HEK293 (cell line): Measurements from ENCODE around the gene PIBF1.

Source experiments
- AEBP2 ChIP-seq: fragments of 450-650 bp; formaldehyde crosslinking; IDR thresholded peaks from 2 replicates; pipeline ENCODE4 v1.5.1; 2016; ENCODE audit warnings: missing biosample characterization, missing genetic modification characterization, borderline replicate concordance
- ATF2 ChIP-seq: fragments of 450-650 bp; formaldehyde crosslinking; IDR thresholded peaks from 2 replicates; pipeline ENCODE4 v1.5.1; 2016; ENCODE audit warnings: missing biosample characterization, missing genetic modification characterization, low read depth
- GLIS2 ChIP-seq: fragments of 450-650 bp; formaldehyde crosslinking; IDR thresholded peaks from 2 replicates; pipeline ENCODE4 v1.5.1; 2016; ENCODE audit warnings: missing biosample characterization, missing genetic modification characterization
- HOXD13 ChIP-seq: sonication (generic); formaldehyde crosslinking; IDR thresholded peaks from 2 replicates; pipeline ENCODE4 v1.8.0; 2022; ENCODE audit warnings: missing genetic modification reagents, borderline replicate concordance
- KLF8 ChIP-seq: fragments of 450-650 bp; formaldehyde crosslinking; IDR thresholded peaks from 2 replicates; pipeline ENCODE4 v1.5.1; 2016; ENCODE audit warnings: missing biosample characterization, missing genetic modification characterization
- MYNN ChIP-seq: fragments of 450-650 bp; formaldehyde crosslinking; IDR thresholded peaks from 2 replicates; pipeline ENCODE4 v1.5.1; 2016; ENCODE audit warnings: missing biosample characterization, missing genetic modification characterization, borderline replicate concordance
- ZBTB44 ChIP-seq: fragments of 450-650 bp; IDR thresholded peaks from 2 replicates; pipeline ENCODE4 v1.5.1; 2018; ENCODE audit warnings: missing biosample characterization, mild to moderate bottlenecking, missing genetic modification characterization
- ZBTB8A ChIP-seq: fragments of 450-650 bp; formaldehyde crosslinking; IDR thresholded peaks from 2 replicates; pipeline ENCODE4 v1.5.1; 2016; ENCODE audit warnings: missing biosample characterization, missing genetic modification characterization
- ZNF10 ChIP-seq: fragments of 450-650 bp; formaldehyde crosslinking; IDR thresholded peaks from 2 replicates; pipeline ENCODE4 v1.5.1; 2017; ENCODE audit warnings: missing biosample characterization, missing genetic modification characterization
- ZNF112 ChIP-seq: fragments of 450-650 bp; formaldehyde crosslinking; IDR thresholded peaks from 2 replicates; pipeline ENCODE4 v1.5.0; 2017; ENCODE audit warnings: missing biosample characterization, missing genetic modification characterization
- ZNF140 ChIP-seq: fragments of 450-650 bp; formaldehyde crosslinking; IDR thresholded peaks from 2 replicates; pipeline ENCODE4 v1.5.1; 2016; ENCODE audit warnings: missing biosample characterization, missing genetic modification characterization
- ZNF202 ChIP-seq: fragments of 450-650 bp; formaldehyde crosslinking; IDR thresholded peaks from 2 replicates; pipeline ENCODE4 v1.5.1; 2016; ENCODE audit warnings: missing biosample characterization, missing genetic modification characterization, borderline replicate concordance
- ZNF211 ChIP-seq: fragments of 450-650 bp; formaldehyde crosslinking; IDR thresholded peaks from 2 replicates; pipeline ENCODE4 v1.5.1; 2016; ENCODE audit warnings: low read depth, missing biosample characterization, missing genetic modification characterization
- ZNF23 ChIP-seq: fragments of 450-650 bp; formaldehyde crosslinking; IDR thresholded peaks from 2 replicates; pipeline ENCODE4 v1.5.1; 2016; ENCODE audit warnings: missing biosample characterization, missing genetic modification characterization, borderline replicate concordance
- ZNF280C ChIP-seq: fragments of 450-650 bp; formaldehyde crosslinking; IDR thresholded peaks from 2 replicates; pipeline ENCODE4 v1.5.1; 2016; ENCODE audit warnings: missing biosample characterization, missing genetic modification characterization
- ZNF362 ChIP-seq: fragments of 450-650 bp; formaldehyde crosslinking; IDR thresholded peaks from 2 replicates; pipeline ENCODE4 v1.5.1; 2016; ENCODE audit warnings: missing biosample characterization, missing genetic modification characterization
- ZNF398 ChIP-seq: fragments of 450-650 bp; formaldehyde crosslinking; IDR thresholded peaks from 2 replicates; pipeline ENCODE4 v1.5.1; 2017; ENCODE audit warnings: missing biosample characterization, missing genetic modification characterization
- ZNF530 ChIP-seq: fragments of 450-650 bp; formaldehyde crosslinking; IDR thresholded peaks from 2 replicates; pipeline ENCODE4 v1.5.1; 2016; ENCODE audit warnings: low read depth, missing biosample characterization, missing genetic modification characterization
- ZNF596 ChIP-seq: fragments of 450-650 bp; IDR thresholded peaks from 2 replicates; pipeline ENCODE4 v1.5.0; 2018; ENCODE audit warnings: missing biosample characterization, mild to moderate bottlenecking, missing genetic modification characterization, moderate library complexity
- ZNF624 ChIP-seq: fragments of 450-650 bp; formaldehyde crosslinking; IDR thresholded peaks from 2 replicates; pipeline ENCODE4 v1.5.1; 2017; ENCODE audit warnings: missing biosample characterization, missing genetic modification characterization
- ZNF626 ChIP-seq: fragments of 450-650 bp; sonication (Bioruptor Pico); formaldehyde crosslinking; IDR thresholded peaks from 2 replicates; pipeline ENCODE4 v1.5.1; 2018; ENCODE audit warnings: missing biosample characterization, missing genetic modification characterization, inconsistent platforms
- ZNF639 ChIP-seq: fragments of 450-650 bp; formaldehyde crosslinking; IDR thresholded peaks from 2 replicates; pipeline ENCODE4 v1.5.1; 2016; ENCODE audit warnings: missing biosample characterization, missing genetic modification characterization
- ZNF658 ChIP-seq: fragments of 450-650 bp; formaldehyde crosslinking; IDR thresholded peaks from 2 replicates; pipeline ENCODE4; 2016; ENCODE audit warnings: missing biosample characterization, missing genetic modification characterization
- ZNF660 ChIP-seq: fragments of 450-650 bp; IDR thresholded peaks from 2 replicates; pipeline ENCODE4 v1.5.1; 2018; ENCODE audit warnings: missing biosample characterization, mild to moderate bottlenecking, missing genetic modification characterization
- ZNF792 ChIP-seq: fragments of 450-650 bp; formaldehyde crosslinking; IDR thresholded peaks from 2 replicates; pipeline ENCODE4 v1.5.1; 2016; ENCODE audit warnings: missing biosample characterization, missing genetic modification characterization
- ZNF830 ChIP-seq: fragments of 450-650 bp; IDR thresholded peaks from 2 replicates; pipeline ENCODE4 v1.5.0; 2018; ENCODE audit warnings: missing biosample characterization, missing genetic modification characterization, low read depth, mild to moderate bottlenecking, moderate library complexity
- ZSCAN5A ChIP-seq: fragments of 450-650 bp; formaldehyde crosslinking; IDR thresholded peaks from 2 replicates; pipeline ENCODE4 v1.5.1; 2016; ENCODE audit warnings: missing biosample characterization, missing genetic modification characterization

PIBF1 gene

GRCh38 chr13:73058736-73059459, 277.0 kb downstream of the PIBF1 start, which contains the start of gene KLF5 (continued):
- TF ChIP-seq ZNF830 (tag by site-specific recombination) (no peak), ZNF23 (no peak), ZNF660 (tag by site-specific recombination) (no peak), ZNF140 (tag by site-specific recombination) (no peak), ZNF530 (tag by site-specific recombination) (no peak), ZNF624 (tag by site-specific recombination) (no peak), ZNF792 (tag by site-specific recombination) (no peak), ZNF211 (tag by site-specific recombination) (no peak), ATF2 (tag by site-specific recombination) (no peak), ZNF658 (tag by site-specific recombination) (no peak), MYNN (no peak), ZSCAN5A (tag by site-specific recombination) (no peak), ZBTB44 (tag by site-specific recombination) (no peak), ZNF280C (tag by site-specific recombination) (no peak), ZNF398 (tag by site-specific recombination) (no peak), HOXD13 (no peak), ZNF362 (tag by site-specific recombination) (no peak), ZNF202 (tag by site-specific recombination) (no peak), ZNF639 (tag by site-specific recombination) (no peak), ZNF10 (no peak), ZNF596 (tag by site-specific recombination) (no peak), GLIS2 (tag by site-specific recombination) (peak; percentile 37; the same call in 1 of the 2 replicates), ZNF112 (tag by site-specific recombination) (no peak), ZNF626 (tag by site-specific recombination) (no peak), AEBP2 (tag by site-specific recombination) (no peak), KLF8 (peak; percentile 64), ZBTB8A (tag by site-specific recombination) (peak; percentile 87)
